GM13977 (cell line): Measurements from ENCODE around the gene SPATS2L.
A peak's percentile ranks its signal among the peaks of the same experiment; 100 is the strongest.

Source experiments
- DNase-seq: peaks from one replicate; pipeline ENCODE4 v3.0.0; 2012; ENCODE audit warnings: low spot score
- in situ Hi-C: fragments of 300-500 bp; cut with MboI; formaldehyde crosslinking; loops from one replicate; pipeline ENCODE4 v1.12.0; 2022; ENCODE audit warnings: low sequenced_read_pairs, low pct_unique_long_range_greater_than_20kb, mixed read lengths, inconsistent platforms; ENCODE audit not compliant: unreplicated experiment
- TF ChIP-seq, protein P1 (sequence below): IDR thresholded peaks from 2 replicates; pipeline ENCODE4 v1.5.1; 2012; ENCODE audit warnings: mild to moderate bottlenecking, control low read depth; ENCODE audit not compliant: insufficient read depth; ENCODE audit errors: extremely low read depth, missing control alignments

SPATS2L gene

GRCh38 chr2:200445284-200445683, 138.8 kb downstream of the SPATS2L start:
- TF ChIP-seq, protein P1, sequence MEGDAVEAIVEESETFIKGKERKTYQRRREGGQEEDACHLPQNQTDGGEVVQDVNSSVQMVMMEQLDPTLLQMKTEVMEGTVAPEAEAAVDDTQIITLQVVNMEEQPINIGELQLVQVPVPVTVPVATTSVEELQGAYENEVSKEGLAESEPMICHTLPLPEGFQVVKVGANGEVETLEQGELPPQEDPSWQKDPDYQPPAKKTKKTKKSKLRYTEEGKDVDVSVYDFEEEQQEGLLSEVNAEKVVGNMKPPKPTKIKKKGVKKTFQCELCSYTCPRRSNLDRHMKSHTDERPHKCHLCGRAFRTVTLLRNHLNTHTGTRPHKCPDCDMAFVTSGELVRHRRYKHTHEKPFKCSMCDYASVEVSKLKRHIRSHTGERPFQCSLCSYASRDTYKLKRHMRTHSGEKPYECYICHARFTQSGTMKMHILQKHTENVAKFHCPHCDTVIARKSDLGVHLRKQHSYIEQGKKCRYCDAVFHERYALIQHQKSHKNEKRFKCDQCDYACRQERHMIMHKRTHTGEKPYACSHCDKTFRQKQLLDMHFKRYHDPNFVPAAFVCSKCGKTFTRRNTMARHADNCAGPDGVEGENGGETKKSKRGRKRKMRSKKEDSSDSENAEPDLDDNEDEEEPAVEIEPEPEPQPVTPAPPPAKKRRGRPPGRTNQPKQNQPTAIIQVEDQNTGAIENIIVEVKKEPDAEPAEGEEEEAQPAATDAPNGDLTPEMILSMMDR = peak; percentile 34
- in situ Hi-C loops = no loop called here
- DNase-seq = no peak

- in situ Hi-C loops = no loop called here
- no peak for DNase-seq
- TF ChIP-seq, protein P1 = no peak
Observed at GRCh38 chr2:200446612-200447011, 140.1 kb downstream of the SPATS2L start.

DNA sequence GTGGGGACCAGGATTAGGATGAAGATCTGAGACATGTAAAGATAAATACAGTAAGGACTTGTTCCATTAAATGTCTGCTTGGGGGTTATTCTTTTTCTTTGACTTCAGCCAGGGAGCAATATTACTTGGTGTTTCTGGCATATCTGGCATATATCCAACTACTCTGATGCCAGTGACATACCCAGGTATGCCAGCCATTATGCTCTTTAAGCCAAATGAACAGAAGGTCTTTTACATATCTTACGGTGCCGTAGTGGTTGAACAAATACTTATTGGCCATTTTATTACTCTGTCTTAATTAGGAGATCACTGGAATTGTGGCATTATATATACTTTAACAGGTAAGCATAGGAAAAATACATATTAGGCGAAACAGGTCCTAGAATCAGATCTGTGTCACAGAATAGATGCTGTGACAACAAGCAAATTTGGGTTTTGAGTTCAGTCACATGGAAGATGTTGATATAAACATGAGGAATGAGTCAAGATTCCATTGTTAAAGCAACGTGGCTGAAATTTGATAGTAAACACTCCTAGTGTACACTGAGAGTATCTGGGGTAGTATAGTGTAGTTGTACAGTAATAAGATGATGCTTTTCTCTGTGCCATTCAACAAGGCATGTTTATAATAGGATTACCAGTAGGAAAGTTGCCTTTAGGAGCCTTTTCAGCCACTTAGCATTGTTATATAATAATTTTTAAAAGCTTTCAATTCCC, 140.8 kb downstream of the SPATS2L start:
- in situ Hi-C loops = no loop called here
- TF ChIP-seq, protein P1 = no peak
- DNase-seq = no peak

- TF ChIP-seq, protein P1 = no peak
- DNase-seq = no peak
- in situ Hi-C loops = no loop called here
Observed at GRCh38 chr2:200448455-200448854, 142.0 kb downstream of the SPATS2L start.

DNA sequence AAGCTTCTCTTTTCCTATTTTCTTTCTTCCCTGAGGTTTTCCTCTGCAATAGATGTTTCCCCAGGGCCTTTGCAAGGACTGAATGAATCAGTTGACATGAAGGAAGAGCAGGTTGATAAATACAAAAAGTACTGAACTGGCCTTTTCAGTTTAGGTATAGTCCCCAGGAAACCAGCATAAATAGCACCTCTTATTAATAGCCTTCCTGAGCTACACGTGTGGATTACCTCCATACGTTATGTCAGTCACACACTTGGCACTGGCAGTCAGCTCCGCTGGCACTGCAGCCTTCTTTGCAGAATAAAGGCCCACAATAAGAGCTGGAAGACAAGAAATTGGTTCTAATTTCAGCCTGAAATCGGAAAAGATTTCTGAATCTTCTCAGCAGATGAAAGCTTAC, 142.7 kb downstream of the SPATS2L start:
- TF ChIP-seq, protein P1 = no peak
- in situ Hi-C loops = no loop called here
- DNase-seq = no peak

DNA sequence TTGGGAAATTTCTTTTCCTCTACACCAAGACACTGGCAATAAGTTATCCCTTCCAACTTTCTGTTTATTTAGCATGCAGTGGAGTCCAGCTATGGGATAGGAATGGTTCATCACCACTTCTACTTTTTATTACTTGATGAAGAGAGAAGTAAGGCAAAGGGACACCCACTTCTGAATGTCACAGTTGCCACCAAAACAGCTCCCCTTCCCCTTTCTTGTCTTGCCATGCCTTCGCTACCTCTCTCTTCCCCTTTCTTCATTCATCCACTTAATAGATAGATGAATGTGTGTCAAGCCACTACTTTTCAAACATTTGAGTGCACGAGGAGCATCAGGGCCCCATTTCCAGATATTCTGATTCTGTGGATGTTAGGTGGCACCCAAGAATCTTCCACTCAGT, 143.8 kb downstream of the SPATS2L start:
- in situ Hi-C loops = no loop called here
- TF ChIP-seq, protein P1 = no peak
- no peak for DNase-seq

- TF ChIP-seq, protein P1 = no peak
- no peak for DNase-seq
- in situ Hi-C loops = no loop called here
Observed at GRCh38 chr2:200451511-200451910, 145.0 kb downstream of the SPATS2L start.
